Pancreas (tissue), 10 donors: Measurements from ENCODE around the gene LBH. TPM values are rescaled to one million over a fixed set of nuclear protein-coding genes. Genes with fewer than 3 reads are reported as not detected.

Source experiments
- ATAC-seq, 4 donors: fragments of 200-7000 bp; cut with Tn5 transposase; one replicate each; pipeline versions ENCODE4 v1.8.0 to v1.9.1; 2020; ENCODE audit warnings: mild to moderate bottlenecking in 4 of 4, moderate library complexity in 4 of 4
- DNase-seq, 6 donors: peaks; one replicate each; pipeline ENCODE4 v3.0.0-alpha.2; 2020
- FAIRE-seq: peaks from 2 replicates; lab custom pipeline; 2012; peaks lifted over from hg19 to GRCh38; lab: Jason Lieb, UNC
- H3K27ac ChIP-seq, 4 donors: fragments of 200-600 bp; sonication (generic); 1 replicate in 3 of 4; 2 replicates in 1 of 4; pipeline versions ENCODE4 v1.5.0 to v1.8.0; 2020
- H3K27me3 ChIP-seq, 4 donors: fragments of 200-600 bp; one replicate each; pipeline ENCODE4 v1.8.0; 2021
- H3K36me3 ChIP-seq, 3 donors: fragments of 200-600 bp; sonication (generic) in 1 of 3; one replicate each; pipeline versions ENCODE4 v1.5.0 to v1.8.0; 2020 to 2021
- H3K4me1 ChIP-seq, 3 donors: fragments of 200-600 bp; one replicate each; pipeline ENCODE4 v1.8.0; 2021
- H3K4me3 ChIP-seq, 4 donors: fragments of 200-600 bp; sonication (generic) in 2 of 4; one replicate each; pipeline versions ENCODE4 v1.5.0 to v1.8.0; 2020 to 2021
- H3K9me3 ChIP-seq, 4 donors: fragments of 200-600 bp; one replicate each; pipeline ENCODE4 v1.8.0; 2021
- WGBS, 2 donors: extraction: QIAGEN DNeasy Blood & Tissue Kit; methylation state at CpG; one replicate each; pipeline ENCODE4 v1.1.7; 2013; 5-methylcytosine and 5-hydroxymethylcytosine counted together
- intact Hi-C, 3 donors: fragments of 100-400 bp; cut with DNase I; formaldehyde crosslinking; loops; one replicate each; pipeline versions ENCODE4 v1.11.1 to v1.14.2; 2022
- polyA plus RNA-seq, 2 donors: library from polyadenylated mRNA; stranded (reverse); fragments of 200-250 nt; gene quantifications; one replicate each; pipeline ENCODE4 v1.2.3, GENCODE V29; 2013
- total RNA-seq, 6 donors: library from RNA; stranded (reverse); fragmentation: NEBNext Ultra II Directional in 4 of 6; extraction: Animal tissue kit (Norgen Biotek cat#: 25700) in 4 of 6; gene quantifications; one replicate each; pipeline versions ENCODE4 v1.2.1 to v1.2.4, GENCODE V29; 2021 to 2023
- TF ChIP-seq, protein P1 (sequence below), 4 donors: fragments of 200-600 bp; sonication (generic) in 3 of 4; IDR thresholded peaks; one replicate each; pipeline versions ENCODE4 v1.5.0 to v1.8.0; 2021; ENCODE audit warnings: antibody characterized with exemption in 4 of 4
- donor health status: healthy with polysubstance abuse.
- donor health status: DM: no; HTN: no; CAD: no; lungs with moderate emphysema.
- donor health status: DM: no; HTN: no; CAD: no.
- donor health status: control.
- donor health status: control.
- donor health status: Bipolar disorder and iron deficiency.
- donor health status: DM: yes; HTN: yes; CAD: no.
- donor health status: DM: no; HTN: no; CAD: no.
- donor health status: DM: no; HTN: no; CAD: no.
- donor health status: DM: yes; HTN: yes; CAD: no.

Gene LBH
- total RNA-seq: 10 to 100 TPM in 2 of 6 donors, 1 to 10 TPM in 4; 5.1 to 26.9 (median 7.4) TPM
- 10 to 100 TPM in 1 of 2 donors, 1 to 10 TPM in 1; 4.1 to 12.1 TPM for polyA plus RNA-seq

DNA sequence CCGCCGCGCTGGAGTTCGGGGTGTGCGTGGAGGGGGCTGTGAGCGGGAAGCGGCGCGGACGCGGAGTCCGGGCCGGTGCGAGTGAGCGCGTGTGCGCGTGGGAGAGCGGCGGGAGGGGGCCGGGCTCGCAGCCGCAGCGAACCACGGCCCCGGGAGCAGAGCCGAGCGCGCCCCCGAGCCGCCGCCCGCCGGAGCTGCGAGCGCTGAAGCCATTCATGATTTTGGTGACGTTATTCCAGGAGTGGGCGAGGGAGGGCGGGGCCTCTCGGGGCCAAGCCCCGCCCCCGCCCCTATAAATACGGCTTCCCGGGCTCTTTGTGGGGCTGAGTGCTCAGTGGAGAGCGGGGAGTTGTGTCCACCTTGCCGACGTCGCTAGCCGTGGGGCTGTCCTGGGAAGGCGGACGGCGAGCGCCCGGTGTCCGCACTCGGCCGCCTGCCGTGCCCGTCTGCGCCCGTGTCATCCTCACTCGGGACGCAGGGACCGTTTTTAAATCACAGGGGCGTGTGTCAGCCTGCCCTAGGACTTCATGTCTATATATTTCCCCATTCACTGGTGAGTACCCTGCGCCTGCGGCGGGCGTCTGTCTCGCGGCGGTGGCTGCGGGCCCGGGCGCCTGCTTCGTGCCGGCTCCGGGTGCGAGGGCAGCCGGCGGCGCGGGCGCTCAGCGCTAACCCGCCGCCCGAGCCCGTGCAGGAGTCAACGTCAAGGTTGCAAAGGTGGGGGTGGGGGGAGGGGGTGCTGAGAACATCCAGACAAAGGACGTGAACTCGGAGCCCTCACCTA lies at the start of gene LBH:
TSS of gene LBH (plus strand) at position 323 of the 784 bp plus-strand sequence. CDS start at position 528, 205 bp downstream.
- intact Hi-C loops: no loop called here
- 0 to 5% methylated on average over 74 to 92 of the region's 92 CpGs for WGBS, 2 donors
- H3K27ac ChIP-seq: peak within 1 kb of the TSS in 3 of 4 donors; percentile 43 to 71 (median 68)
- H3K4me1 ChIP-seq: peaks cover 0 to 4% (median 0%) of the 10 kb centered on the region in 3 donors
- no peaks in the 10 kb centered on the region for H3K27me3 ChIP-seq
- H3K4me3 ChIP-seq: peak within 1 kb of the TSS; percentile 38 to 72 (median 54)
- FAIRE-seq (no peak), ATAC-seq (peak; percentile 70 to 76 (median 73)), DNase-seq (peak; percentile 52 to 85 (median 76))
- TF ChIP-seq, protein P1, sequence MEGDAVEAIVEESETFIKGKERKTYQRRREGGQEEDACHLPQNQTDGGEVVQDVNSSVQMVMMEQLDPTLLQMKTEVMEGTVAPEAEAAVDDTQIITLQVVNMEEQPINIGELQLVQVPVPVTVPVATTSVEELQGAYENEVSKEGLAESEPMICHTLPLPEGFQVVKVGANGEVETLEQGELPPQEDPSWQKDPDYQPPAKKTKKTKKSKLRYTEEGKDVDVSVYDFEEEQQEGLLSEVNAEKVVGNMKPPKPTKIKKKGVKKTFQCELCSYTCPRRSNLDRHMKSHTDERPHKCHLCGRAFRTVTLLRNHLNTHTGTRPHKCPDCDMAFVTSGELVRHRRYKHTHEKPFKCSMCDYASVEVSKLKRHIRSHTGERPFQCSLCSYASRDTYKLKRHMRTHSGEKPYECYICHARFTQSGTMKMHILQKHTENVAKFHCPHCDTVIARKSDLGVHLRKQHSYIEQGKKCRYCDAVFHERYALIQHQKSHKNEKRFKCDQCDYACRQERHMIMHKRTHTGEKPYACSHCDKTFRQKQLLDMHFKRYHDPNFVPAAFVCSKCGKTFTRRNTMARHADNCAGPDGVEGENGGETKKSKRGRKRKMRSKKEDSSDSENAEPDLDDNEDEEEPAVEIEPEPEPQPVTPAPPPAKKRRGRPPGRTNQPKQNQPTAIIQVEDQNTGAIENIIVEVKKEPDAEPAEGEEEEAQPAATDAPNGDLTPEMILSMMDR (IDR thresholded peaks at IDR 0.05): no peak
- no peaks in the 10 kb centered on the region for H3K9me3 ChIP-seq
- H3K36me3 ChIP-seq: no peaks in the 10 kb centered on the region

DNA sequence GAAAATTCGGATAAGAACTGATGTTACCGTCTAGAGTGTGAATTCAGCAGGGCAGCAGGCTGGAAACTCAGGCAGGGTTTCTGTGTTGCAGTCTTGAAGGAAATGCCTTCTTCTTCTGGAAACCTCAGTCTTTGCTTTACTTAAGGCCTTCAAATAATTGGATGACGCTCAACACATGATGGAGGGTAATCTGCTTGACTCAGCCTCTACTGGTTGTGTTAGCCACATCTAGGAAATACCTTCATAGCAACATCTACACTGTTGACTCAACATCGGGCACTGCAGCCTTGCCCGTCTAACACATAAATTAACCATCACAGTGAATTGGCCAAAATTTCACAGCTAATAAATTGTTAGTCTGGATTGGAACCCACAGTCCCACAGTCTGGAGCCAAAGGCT lies 47.3 kb upstream of the LBH start:
- Histone ChIP-seq H3K27me3 (no peaks in the 10 kb centered on the region), H3K9me3 (no peaks in the 10 kb centered on the region), H3K27ac (no peak overlapping the region), H3K36me3 (no peaks in the 10 kb centered on the region), H3K4me1 (no peaks in the 10 kb centered on the region), H3K4me3 (no peak overlapping the region)
- intact Hi-C loops: no loop called here
- ATAC-seq (no peak), FAIRE-seq (no peak), DNase-seq (no peak)
- 86 to 92% methylated on average over 5 of the region's 5 CpGs for whole genome bisulfite sequencing, 2 donors
- TF ChIP-seq, protein P1 (IDR thresholded peaks at IDR 0.05): no peak

DNA sequence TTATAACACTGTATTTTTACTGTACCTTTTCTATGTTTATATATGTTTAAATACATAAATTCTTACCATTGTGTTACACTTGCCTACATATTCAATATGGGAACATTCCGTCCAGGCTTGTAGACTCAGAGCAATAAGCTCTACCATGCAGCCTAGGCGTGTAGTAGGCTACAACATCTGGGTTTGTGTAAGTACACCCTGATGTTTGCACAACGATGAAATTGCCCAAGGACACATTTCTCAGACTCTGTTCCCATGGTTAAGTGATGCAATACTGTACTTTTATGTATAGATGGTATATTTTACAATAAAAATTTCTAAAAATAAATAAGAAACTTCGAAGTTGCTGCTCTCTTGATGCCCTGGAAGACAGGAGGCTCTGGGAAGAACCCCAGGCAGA lies 46.2 kb upstream of the LBH start:
- no peak for DNase-seq
- Histone ChIP-seq H3K36me3 (no peaks in the 10 kb centered on the region), H3K27ac (no peak overlapping the region), H3K27me3 (no peaks in the 10 kb centered on the region), H3K9me3 (no peaks in the 10 kb centered on the region), H3K4me3 (no peak overlapping the region), H3K4me1 (no peaks in the 10 kb centered on the region)
- ATAC-seq: no peak
- intact Hi-C loops: no loop called here
- FAIRE-seq: no peak
- WGBS, 2 donors: 50 to 54% methylated on average over 4 of the region's 4 CpGs
- TF ChIP-seq, protein P1 (IDR thresholded peaks at IDR 0.05): no peak

DNA sequence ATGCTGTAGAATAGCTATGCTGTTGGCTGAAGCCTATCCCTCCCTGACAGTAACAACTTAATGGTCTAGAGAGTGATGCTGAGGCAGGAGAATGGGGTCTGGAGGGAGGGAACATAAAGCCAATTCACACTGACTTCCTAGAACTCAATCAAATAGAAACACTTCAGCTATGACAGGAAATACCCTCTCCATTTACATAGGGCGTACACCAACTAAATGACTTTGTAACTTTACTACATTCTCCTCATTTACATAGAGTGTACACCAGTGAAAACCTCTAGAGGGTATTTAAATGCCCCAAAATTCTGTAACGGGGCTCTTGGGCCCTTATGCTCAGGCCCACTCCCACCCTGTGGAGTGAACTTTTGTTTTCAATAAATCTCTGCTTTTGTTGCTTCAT lies 43.0 kb upstream of the LBH start:
- no peak overlapping the region for H3K27ac ChIP-seq
- H3K4me3 ChIP-seq: no peak overlapping the region
- intact Hi-C loops: no loop called here
- no peaks in the 10 kb centered on the region for H3K9me3 ChIP-seq
- ATAC-seq (no peak), FAIRE-seq (no peak), DNase-seq (no peak)
- no peaks in the 10 kb centered on the region for H3K36me3 ChIP-seq
- H3K4me1 ChIP-seq: no peaks in the 10 kb centered on the region
- TF ChIP-seq, protein P1 (IDR thresholded peaks at IDR 0.05): no peak
- no peaks in the 10 kb centered on the region for H3K27me3 ChIP-seq
- WGBS, 2 donors: 79 to 84% methylated on average over 2 of the region's 2 CpGs

DNA sequence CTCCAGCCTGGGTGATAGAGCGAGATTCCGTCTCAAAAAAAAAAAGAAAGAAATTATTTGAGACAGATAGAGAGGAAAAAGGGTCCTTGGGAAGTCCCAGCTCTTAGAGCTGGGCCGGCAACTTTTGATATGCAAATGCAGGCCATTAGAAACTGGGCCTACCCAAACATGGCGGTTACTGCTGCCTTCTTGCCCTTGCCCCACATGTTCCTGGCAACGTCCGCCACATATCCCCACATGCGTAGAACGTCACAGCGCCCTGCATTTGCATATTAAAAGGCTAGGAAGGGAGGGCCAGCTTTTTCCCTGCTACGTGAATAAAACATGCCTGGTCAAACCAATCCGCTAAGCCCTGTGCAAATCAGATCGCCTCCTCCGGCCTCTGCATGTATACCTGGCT lies 40.7 kb upstream of the LBH start:
- 91 to 93% methylated on average over 13 of the region's 13 CpGs for WGBS, 2 donors
- FAIRE-seq: no peak
- H3K4me3 ChIP-seq: no peak overlapping the region
- ATAC-seq: no peak
- TF ChIP-seq, protein P1 (IDR thresholded peaks at IDR 0.05): no peak
- no peaks in the 10 kb centered on the region for H3K27me3 ChIP-seq
- intact Hi-C loops: no loop called here
- H3K36me3 ChIP-seq: no peaks in the 10 kb centered on the region
- H3K4me1 ChIP-seq: no peaks in the 10 kb centered on the region
- no peaks in the 10 kb centered on the region for H3K9me3 ChIP-seq
- no peak for DNase-seq
- H3K27ac ChIP-seq: no peak overlapping the region
